SK-N-SH (cell line): ENCODE results near the gene ANKRD50. TPM values are rescaled to one million over a fixed set of nuclear protein-coding genes. Genes with fewer than 3 reads are reported as not detected.

Source experiments
- CTCF ChIA-PET: fragments of 300-600, 350-600 bp; formaldehyde crosslinking; extraction: SDS; loops from one replicate; lab custom pipeline; 2021; lab: Yijun Ruan, JAX
- POLR2A ChIA-PET: fragments of 350-600 bp; sonication (Branson Sonifier 250); formaldehyde crosslinking; extraction: SDS; loops from one replicate; lab custom pipeline; 2020; ENCODE audit warnings: antibody characterized with exemption, inconsistent platforms; lab: Yijun Ruan, JAX
- DNase-seq: peaks from one replicate; pipeline ENCODE4 v3.0.0; 2012
- H2AFZ ChIP-seq: fragments of 200-600 bp; sonication (generic); 2 replicates; pipeline ENCODE4 v1.8.1; 2016; ENCODE audit warnings: antibody characterized with exemption, mild to moderate bottlenecking, low read depth
- H3F3A ChIP-seq: fragments of 200-600 bp; sonication (generic); replicated peaks from 2 replicates; pipeline ENCODE3; 2016; ENCODE audit warnings: antibody characterized with exemption, mild to moderate bottlenecking; ENCODE audit not compliant: insufficient read depth
- H3K27ac ChIP-seq, 2 experiments: fragments of 200-500 bp in 1 of 2; fragments of 200-600 bp in 1 of 2; sonication (Bioruptor generic) in 1 of 2; sonication (generic), shearing (Covaris generic) in 1 of 2; 2 replicates each; pipeline versions ENCODE4 v1.5.1 to v1.6.1; 2014 to 2016; ENCODE audit warnings: low read depth in 2 of 2, inconsistent platforms in 1 of 2, low read length in 1 of 2, mild to moderate bottlenecking in 1 of 2, mixed read lengths in 1 of 2
- H3K27me3 ChIP-seq: fragments of 200-600 bp; sonication (generic), shearing (Covaris generic); 2 replicates; pipeline ENCODE4 v1.6.1; 2016; ENCODE audit warnings: mixed run types; ENCODE audit not compliant: insufficient read depth
- H3K36me3 ChIP-seq, 2 experiments: fragments of 200-500 bp in 1 of 2; fragments of 200-600 bp in 1 of 2; sonication (Bioruptor generic) in 1 of 2; sonication (generic) in 1 of 2; replicated peaks in 1 of 2; 2 replicates each; pipeline versions ENCODE3 to v1.5.1; 2014 to 2016; ENCODE audit warnings: low read length in 1 of 2, mild to moderate bottlenecking in 1 of 2; ENCODE audit not compliant: insufficient read depth in 2 of 2, control insufficient read depth in 1 of 2
- H3K4me1 ChIP-seq, 2 experiments: fragments of 200-500 bp in 1 of 2; fragments of 200-600 bp in 1 of 2; sonication (Bioruptor generic) in 1 of 2; sonication (generic), shearing (Covaris generic) in 1 of 2; 2 replicates each; pipeline versions ENCODE4 v1.5.1 to v1.6.1; 2014 to 2016; ENCODE audit warnings: low read depth in 1 of 2, low read length in 1 of 2, mixed run types in 1 of 2; ENCODE audit not compliant: insufficient read depth in 2 of 2, control insufficient read depth in 1 of 2
- H3K4me2 ChIP-seq: fragments of 200-600 bp; sonication (generic), shearing (Covaris generic); 2 replicates; pipeline ENCODE4 v1.6.1; 2017; ENCODE audit warnings: mixed run types
- H3K4me3 ChIP-seq, 2 experiments: fragments of 200-500 bp in 1 of 2; fragments of 200-600 bp in 1 of 2; sonication (Bioruptor generic) in 1 of 2; sonication (generic), shearing (Covaris generic) in 1 of 2; 2 replicates each; pipeline versions ENCODE4 v1.5.1 to v1.8.1; 2014 to 2016; ENCODE audit warnings: low read depth in 2 of 2, inconsistent platforms in 1 of 2, low read length in 1 of 2, mild to moderate bottlenecking in 1 of 2, mixed read lengths in 1 of 2, moderate library complexity in 1 of 2
- H3K79me2 ChIP-seq: fragments of 200-600 bp; sonication (generic); 2 replicates; pipeline ENCODE4 v1.8.1; 2017; ENCODE audit warnings: mild to moderate bottlenecking; ENCODE audit not compliant: insufficient read depth
- H3K9ac ChIP-seq: fragments of 200-600 bp; sonication (generic); 2 replicates; pipeline ENCODE4 v1.6.1; 2017; ENCODE audit warnings: mixed run types
- H3K9me2 ChIP-seq: fragments of 200-600 bp; sonication (generic); 2 replicates; pipeline ENCODE4 v1.6.1; 2017; ENCODE audit warnings: mixed run types
- H3K9me3 ChIP-seq: fragments of 200-600 bp; sonication (generic); 2 replicates; pipeline ENCODE4 v1.6.1; 2017; ENCODE audit warnings: mixed run types, mild to moderate bottlenecking, moderate library complexity
- H4K20me1 ChIP-seq: fragments of 200-600 bp; sonication (generic); 2 replicates; pipeline ENCODE4 v1.6.1; 2017; ENCODE audit warnings: mild to moderate bottlenecking, mixed run types; ENCODE audit not compliant: insufficient read depth
- CHD2 ChIP-seq: fragments of 150-350 bp; IDR thresholded peaks from 2 replicates; pipeline ENCODE4 v1.6.1; 2018; ENCODE audit warnings: low read length; ENCODE audit not compliant: partially characterized antibody
- ELF1 ChIP-seq: IDR thresholded peaks from 2 replicates; pipeline ENCODE4 v1.4.0; 2012
- EP300 ChIP-seq, 2 experiments: IDR thresholded peaks; 2 replicates each; pipeline versions ENCODE4 v1.4.0 to v1.6.1; 2012; ENCODE audit warnings: borderline replicate concordance in 1 of 2, low read depth in 1 of 2, low read length in 1 of 2
- FOXJ3 ChIP-seq: sonication (generic); formaldehyde crosslinking; IDR thresholded peaks from 2 replicates; pipeline ENCODE4 v1.5.1; 2020; ENCODE audit warnings: mild to moderate bottlenecking, missing genetic modification reagents
- GABPA ChIP-seq: IDR thresholded peaks from 2 replicates; pipeline ENCODE4 v1.4.0; 2012; ENCODE audit warnings: low read depth, mild to moderate bottlenecking
- GATA2 ChIP-seq: sonication (generic); formaldehyde crosslinking; IDR thresholded peaks from 2 replicates; pipeline ENCODE4 v1.5.0; 2020; ENCODE audit warnings: mild to moderate bottlenecking, missing genetic modification reagents
- IRF3 ChIP-seq: fragments of 150-350 bp; IDR thresholded peaks from 2 replicates; pipeline ENCODE4 v1.6.1; 2016; ENCODE audit warnings: mild to moderate bottlenecking, low read depth, low read length
- MEF2A ChIP-seq: IDR thresholded peaks from 2 replicates; pipeline ENCODE4 v1.4.0; 2012; ENCODE audit warnings: low read depth, borderline replicate concordance
- NFIC ChIP-seq: IDR thresholded peaks from 2 replicates; pipeline ENCODE4 v1.4.0; 2012; ENCODE audit warnings: borderline replicate concordance
- PBX3 ChIP-seq: IDR thresholded peaks from 2 replicates; pipeline ENCODE4; 2012
- POLR2AphosphoS5 ChIP-seq: IDR thresholded peaks from 2 replicates; pipeline ENCODE4 v1.6.1; 2012; ENCODE audit warnings: low read depth, low read length
- RAD21 ChIP-seq: IDR thresholded peaks from 2 replicates; pipeline ENCODE4 v1.6.1; 2012; ENCODE audit warnings: mild to moderate bottlenecking, low read length
- RFX5 ChIP-seq: IDR thresholded peaks from 2 replicates; pipeline ENCODE4 v1.6.1; 2012; ENCODE audit warnings: mild to moderate bottlenecking, improper control_type of control experiment, low read length
- RXRA ChIP-seq: IDR thresholded peaks from 2 replicates; pipeline ENCODE4 v1.4.0; 2012; ENCODE audit warnings: low read depth, mild to moderate bottlenecking, borderline replicate concordance
- SMC3 ChIP-seq: IDR thresholded peaks from 2 replicates; pipeline ENCODE4 v1.6.1; 2012; ENCODE audit warnings: low read depth, low read length, improper control_type of control experiment
- TAF1 ChIP-seq: IDR thresholded peaks from 2 replicates; pipeline ENCODE4 v1.6.1; 2012; ENCODE audit warnings: low read depth, mild to moderate bottlenecking, low read length, moderate library complexity, borderline replicate concordance
- USF1 ChIP-seq: IDR thresholded peaks from 2 replicates; pipeline ENCODE4 v1.4.0; 2012; ENCODE audit warnings: low read depth, borderline replicate concordance
- YY1 ChIP-seq: IDR thresholded peaks from 2 replicates; pipeline ENCODE4 v1.4.0; 2012; ENCODE audit warnings: low read depth, mild to moderate bottlenecking
- ZBTB33 ChIP-seq: IDR thresholded peaks from 2 replicates; pipeline ENCODE4 v1.4.0; 2012; ENCODE audit warnings: low read depth, borderline replicate concordance
- WGBS: methylation state at CpG from one replicate; pipeline ENCODE4 v1.1.6; 2017; ENCODE audit warnings: low lambda C conversion rate; 5-methylcytosine and 5-hydroxymethylcytosine counted together
- polyA plus RNA-seq, 3 experiments: library from polyadenylated mRNA; depleted of rRNA; stranded (reverse); fragments of >200 nt; gene quantifications; 2 replicates each; pipeline ENCODE4 v1.2.3, GENCODE V29; 2012
- TF ChIP-seq, protein P1 (sequence below): fragments of 150-350 bp; IDR thresholded peaks from 2 replicates; pipeline ENCODE4 v1.6.1; 2017; ENCODE audit warnings: antibody characterized with exemption, low read length, low read depth, borderline replicate concordance
- TF ChIP-seq, protein P2 (sequence below): IDR thresholded peaks from 2 replicates; pipeline ENCODE4 v1.4.0; 2012; ENCODE audit warnings: low read depth

ANKRD50 gene
- polyA plus RNA-seq, 1 of the 3 experiments (the other 2 are of a cell fraction): 13.5 TPM

- TF ChIP-seq RFX5 (no peak), NFIC (no peak), USF1 (no peak), SMC3 (no peak), MEF2A (no peak), PBX3 (no peak), CHD2 (no peak), ELF1 (no peak), YY1 (no peak), EP300 (IDR thresholded peaks at IDR 0.05; ENCODE audit: borderline replicate concordance in 1 of 2, low read depth in 1 of 2, low read length in 1 of 2) (no peak), RAD21 (no peak), POLR2AphosphoS5 (no peak), TAF1 (no peak)
- TF ChIP-seq, protein P1, sequence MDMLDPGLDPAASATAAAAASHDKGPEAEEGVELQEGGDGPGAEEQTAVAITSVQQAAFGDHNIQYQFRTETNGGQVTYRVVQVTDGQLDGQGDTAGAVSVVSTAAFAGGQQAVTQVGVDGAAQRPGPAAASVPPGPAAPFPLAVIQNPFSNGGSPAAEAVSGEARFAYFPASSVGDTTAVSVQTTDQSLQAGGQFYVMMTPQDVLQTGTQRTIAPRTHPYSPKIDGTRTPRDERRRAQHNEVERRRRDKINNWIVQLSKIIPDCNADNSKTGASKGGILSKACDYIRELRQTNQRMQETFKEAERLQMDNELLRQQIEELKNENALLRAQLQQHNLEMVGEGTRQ: no peak
- Histone ChIP-seq H3K27me3 (no peaks in the 10 kb centered on the region), H3K4me2 (no peak overlapping the region), H3F3A (no peaks in the 10 kb centered on the region), H2AFZ (no peak overlapping the region), H3K4me3 (no peak overlapping the region), H3K79me2 (no peaks in the 10 kb centered on the region), H3K4me1 (no peaks in the 10 kb centered on the region), H4K20me1 (no peaks in the 10 kb centered on the region), H3K9ac (no peak overlapping the region), H3K9me2 (no peaks in the 10 kb centered on the region), H3K9me3 (no peaks in the 10 kb centered on the region), H3K36me3 (no peaks in the 10 kb centered on the region), H3K27ac (no peak overlapping the region)
- POLR2A ChIA-PET: no interaction called here
- WGBS: 93% methylated on average over 5 of the region's 5 CpGs
- CTCF ChIA-PET: no interaction called here
- no peak for DNase-seq
Measured at GRCh38 chr4:124743711-124744110, 31.2 kb upstream of the ANKRD50 start.

DNA sequence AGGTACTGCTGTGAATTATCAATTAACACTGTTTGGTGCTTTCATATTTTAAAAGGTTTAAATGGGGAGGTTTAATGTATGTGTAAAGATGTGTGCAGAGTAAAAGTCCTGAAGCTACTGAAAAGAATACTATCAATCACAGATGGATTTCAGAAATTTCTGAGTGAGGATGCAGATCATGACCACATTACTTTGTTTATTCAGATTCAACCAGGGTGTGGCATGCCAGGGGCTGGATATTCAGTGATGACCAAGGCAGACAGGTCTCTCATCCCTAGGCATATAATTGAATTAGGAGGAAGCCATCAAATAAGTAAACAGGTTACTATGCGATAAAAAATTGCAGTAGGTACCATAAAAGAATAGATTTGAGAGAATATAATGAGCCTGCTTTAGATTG, 28.0 kb upstream of the ANKRD50 start:
- peak; percentile 3 for DNase-seq
- Histone ChIP-seq H3K4me1 (no peaks in the 10 kb centered on the region), H3K9me3 (no peaks in the 10 kb centered on the region), H3K9me2 (no peaks in the 10 kb centered on the region), H3K27me3 (no peaks in the 10 kb centered on the region), H3K4me2 (no peak overlapping the region), H3K27ac (no peak overlapping the region), H3K9ac (no peak overlapping the region), H4K20me1 (no peaks in the 10 kb centered on the region), H3K79me2 (no peaks in the 10 kb centered on the region), H3K36me3 (no peaks in the 10 kb centered on the region), H2AFZ (no peak overlapping the region), H3K4me3 (no peak overlapping the region), H3F3A (no peaks in the 10 kb centered on the region)
- 54% methylated on average over 1 of the region's 1 CpG for WGBS
- ChIA-PET CTCF (no interaction called here), POLR2A (no interaction called here)
- no peak for TF ChIP-seq IRF3
- TF ChIP-seq PBX3: no peak
- no peak for TF ChIP-seq GABPA
- no peak for TF ChIP-seq GATA2 (CRISPR knock-in tag)
- TF ChIP-seq MEF2A: no peak
- no peak for TF ChIP-seq RXRA
- TF ChIP-seq, protein P1: no peak
- TF ChIP-seq NFIC: no peak
- TF ChIP-seq FOXJ3 (CRISPR knock-in tag): no peak
- no peak for TF ChIP-seq ZBTB33
- TF ChIP-seq, protein P2, sequence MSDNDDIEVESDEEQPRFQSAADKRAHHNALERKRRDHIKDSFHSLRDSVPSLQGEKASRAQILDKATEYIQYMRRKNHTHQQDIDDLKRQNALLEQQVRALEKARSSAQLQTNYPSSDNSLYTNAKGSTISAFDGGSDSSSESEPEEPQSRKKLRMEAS: no peak
